HG02852 (cell line): ENCODE results near the gene CHAF1B.
"Not testable (repeated sequence)": the region's sequence is repeated elsewhere in the genome, so short reads cannot be mapped to it uniquely, and the experiment has no call there.

ENCODE experiments used
- ATAC-seq: cut with Tn5 transposase; IDR thresholded peaks from one replicate; pipeline ENCODE4 v1.9.1; 2021; ENCODE audit warnings: mild to moderate bottlenecking, moderate library complexity; ENCODE audit not compliant: unreplicated experiment

CHAF1B gene

GRCh38 chr21:36385233-36386030 is at the start of gene CHAF1B:
CHAF1B (plus strand) TSS chr21:36385392; CDS start chr21:36386137, 745 bp downstream.
- ATAC-seq, result peak; percentile 89

DNA sequence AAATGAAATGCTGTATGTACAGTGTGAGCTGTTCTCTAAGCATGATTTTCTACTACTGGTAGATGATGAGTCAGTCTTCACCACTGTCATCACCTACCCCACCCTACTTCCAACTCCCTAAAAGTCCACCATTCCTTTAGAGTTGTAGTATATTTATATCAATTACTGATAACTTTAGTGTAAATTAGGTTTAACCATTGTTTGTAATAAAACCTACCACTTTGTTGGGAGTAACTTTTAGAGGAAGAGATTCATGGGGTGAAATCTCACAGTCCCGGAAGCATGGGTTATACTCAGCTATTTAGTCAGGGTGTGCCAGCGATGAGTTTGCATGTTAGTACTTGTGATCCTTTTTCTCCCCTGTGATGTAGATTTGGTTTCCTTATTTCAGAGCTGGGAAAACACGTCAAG is 48.1 kb upstream of the CHAF1B start:
- ATAC-seq, result no peak

DNA sequence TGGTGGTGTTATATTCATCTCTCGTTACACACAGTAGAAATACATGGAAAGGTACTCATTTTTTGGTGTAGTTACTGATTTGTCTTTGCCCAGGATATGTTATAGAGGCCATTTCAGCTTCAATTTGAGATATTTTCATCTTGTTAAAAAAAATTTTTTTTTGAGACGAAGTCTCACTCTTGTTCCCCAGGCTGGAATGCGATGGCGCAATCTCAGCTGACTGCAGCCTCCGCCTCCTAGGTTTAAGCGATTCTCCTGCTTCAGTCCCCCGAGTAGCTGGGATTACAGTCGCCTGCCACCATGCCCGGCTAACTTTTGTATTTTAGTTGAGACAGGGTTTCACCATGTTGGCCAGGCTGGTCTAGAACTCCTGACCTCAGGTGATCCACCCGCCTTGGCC is 46.2 kb upstream of the CHAF1B start:
- ATAC-seq, result no peak

- ATAC-seq, result not testable (repeated sequence)
Measured at GRCh38 chr21:36342581-36342980, 42.6 kb upstream of the CHAF1B start.

GRCh38 chr21:36344931-36345330 is 40.3 kb upstream of the CHAF1B start:
- no peak for ATAC-seq

DNA sequence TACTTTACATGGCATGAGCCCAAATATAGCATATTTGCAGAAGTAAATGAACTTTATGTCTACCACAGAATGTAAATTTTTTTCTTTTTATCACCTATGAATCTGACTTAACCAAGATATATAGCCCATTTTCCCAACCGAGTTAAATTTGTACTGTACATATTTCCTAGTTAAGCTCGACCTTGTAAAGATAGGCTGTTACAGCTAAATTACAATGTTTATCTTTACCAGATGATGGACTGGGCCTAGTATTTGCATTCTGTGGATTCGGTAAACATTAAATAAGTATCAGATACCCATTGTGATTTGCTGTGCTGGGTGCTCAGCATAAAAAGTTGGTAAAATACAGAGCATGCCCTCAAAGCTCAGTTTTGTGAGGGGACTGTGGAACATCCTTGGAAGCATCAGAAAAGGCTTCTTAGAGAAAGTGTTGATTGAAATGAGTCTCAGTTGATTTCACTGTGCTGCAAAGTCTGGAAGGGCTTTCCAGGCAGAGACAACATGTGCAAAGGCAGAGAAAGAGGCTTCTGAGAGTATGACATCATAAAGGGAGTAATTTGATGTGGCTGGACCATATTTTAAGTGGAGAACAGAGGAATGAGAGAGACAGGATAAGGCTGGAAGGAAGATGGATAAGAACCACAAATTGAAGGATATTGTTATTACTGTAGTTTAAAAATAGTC is 37.8 kb upstream of the CHAF1B start:
- ATAC-seq, result no peak

DNA sequence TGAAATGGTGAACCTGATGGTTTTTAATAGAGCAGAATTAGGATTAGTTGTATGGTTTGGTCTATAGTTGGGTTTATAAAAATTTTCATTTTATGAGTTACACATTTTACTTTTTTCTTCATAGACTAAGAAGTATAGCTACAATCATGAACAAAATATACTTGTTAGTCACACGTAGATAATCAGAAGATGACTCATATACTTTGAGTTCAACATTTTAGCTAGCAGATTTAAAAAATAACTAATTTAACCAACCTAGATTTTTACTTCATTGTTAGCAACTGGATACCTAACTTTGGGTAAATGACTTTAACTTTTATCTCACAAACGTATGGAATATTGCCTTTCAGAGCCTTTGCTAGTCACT is 37.2 kb upstream of the CHAF1B start:
- ATAC-seq, result no peak

GRCh38 chr21:36349315-36349714 is 35.9 kb upstream of the CHAF1B start:
- ATAC-seq, result no peak

DNA sequence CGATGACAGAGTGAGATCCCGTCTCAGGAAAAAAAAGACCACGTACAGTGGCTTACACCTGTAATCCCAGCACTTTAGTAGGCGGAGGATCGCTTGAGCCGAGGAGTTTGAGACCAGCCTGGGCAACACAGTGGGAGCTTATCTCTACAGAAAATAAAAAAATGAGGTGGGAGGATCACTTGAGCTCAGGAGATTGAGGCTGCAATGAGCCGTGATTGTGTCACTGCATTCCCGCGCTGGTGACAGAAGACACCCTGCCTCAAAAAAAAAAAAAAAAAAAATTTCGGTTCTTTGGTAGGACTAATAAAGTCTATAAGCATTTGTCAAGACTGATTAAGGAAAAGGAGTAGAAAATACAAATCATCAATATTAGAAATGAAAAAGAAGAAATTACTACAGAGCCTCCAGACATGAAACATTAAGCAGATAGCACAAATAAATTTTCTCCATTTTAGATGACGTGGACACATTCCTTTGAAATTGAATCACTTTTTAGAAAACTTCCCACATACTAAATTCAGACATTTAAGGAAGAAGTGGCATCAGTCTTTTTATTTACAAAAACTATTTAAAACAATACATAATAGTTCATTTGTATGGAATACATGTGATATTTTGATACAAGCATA is 34.8 kb upstream of the CHAF1B start:
- ATAC-seq, result no peak

DNA sequence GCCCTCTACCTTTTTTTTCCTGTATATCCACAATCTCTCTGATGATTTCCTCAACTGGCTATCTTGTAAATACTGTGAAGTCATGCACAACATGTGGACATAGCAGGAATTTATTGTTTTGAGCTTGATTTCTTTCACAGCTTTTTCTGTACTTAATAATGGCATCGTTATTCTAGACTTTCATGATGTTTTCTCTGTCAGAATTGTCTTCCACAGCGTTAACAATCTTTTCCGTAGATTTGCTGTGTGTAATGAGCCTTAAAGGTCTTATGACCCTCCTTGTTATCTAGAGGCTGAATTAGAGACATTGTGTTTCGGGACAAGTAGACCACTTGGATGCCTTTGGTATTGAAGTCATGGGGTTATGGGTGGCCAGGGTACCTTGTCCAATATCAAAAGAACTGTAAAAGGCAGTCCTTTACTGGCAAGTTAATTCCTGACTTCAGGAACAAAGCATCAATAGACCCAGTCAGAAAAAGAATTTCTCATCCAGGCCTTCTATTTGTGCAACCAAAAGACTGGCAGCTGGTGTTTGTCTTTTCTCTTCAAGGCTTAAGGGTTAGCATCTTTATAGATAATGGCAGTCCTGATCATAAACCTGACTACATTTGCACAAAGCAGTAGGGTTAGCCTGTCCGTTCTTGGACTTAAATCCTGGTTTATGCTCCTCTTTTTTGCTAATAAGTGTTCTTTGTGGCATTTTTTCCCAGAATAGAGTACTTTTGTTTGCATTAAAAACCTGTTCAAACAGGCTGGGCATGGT is 30.1 kb upstream of the CHAF1B start:
- no peak for ATAC-seq

- no peak for ATAC-seq
Measured at GRCh38 chr21:36355868-36356267, 29.3 kb upstream of the CHAF1B start.

- ATAC-seq, result no peak
Measured at GRCh38 chr21:36359185-36359584, 26.0 kb upstream of the CHAF1B start.

DNA sequence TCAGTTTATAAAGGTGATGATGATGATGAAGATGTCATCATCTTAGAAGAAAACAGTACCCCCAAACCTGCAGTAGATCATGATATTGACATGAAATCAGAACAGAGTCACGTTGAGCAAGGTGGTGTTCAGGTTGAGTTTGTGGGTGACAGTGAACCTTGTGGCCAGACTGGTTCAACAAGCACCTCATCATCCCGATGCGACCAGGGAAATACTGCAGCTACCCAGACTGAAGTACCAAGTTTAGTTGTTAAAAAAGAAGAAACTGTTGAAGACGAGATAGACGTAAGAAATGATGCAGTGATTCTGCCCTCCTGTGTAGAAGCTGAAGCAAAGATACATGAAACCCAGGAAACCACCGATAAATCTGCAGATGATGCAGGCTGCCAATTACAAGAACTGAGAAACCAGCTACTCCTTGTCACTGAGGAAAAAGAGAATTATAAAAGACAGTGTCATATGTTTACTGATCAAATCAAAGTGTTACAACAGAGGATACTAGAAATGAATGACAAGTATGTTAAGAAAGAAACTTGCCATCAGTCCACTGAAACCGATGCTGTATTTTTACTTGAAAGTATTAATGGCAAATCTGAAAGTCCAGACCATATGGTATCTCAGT is 16.0 kb upstream of the CHAF1B start:
- ATAC-seq, result no peak

DNA sequence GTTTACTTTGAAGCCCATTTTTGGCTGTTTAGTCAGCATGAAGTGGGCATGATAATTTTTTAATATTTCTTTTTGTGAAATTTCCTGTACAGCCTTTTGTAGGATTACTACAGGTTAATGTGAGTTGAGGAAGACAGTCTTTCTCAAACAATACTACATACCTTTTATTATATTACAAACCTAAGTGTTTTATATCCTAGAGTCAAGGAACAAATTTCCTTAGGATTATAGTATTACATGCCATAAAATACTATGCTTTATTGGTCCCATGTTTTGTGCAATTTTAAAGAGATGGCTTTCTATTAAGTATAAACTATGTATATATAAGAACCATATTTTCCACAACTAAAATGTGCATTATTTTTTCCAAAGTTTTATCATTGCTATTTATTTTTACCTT is 9.2 kb upstream of the CHAF1B start:
- no peak for ATAC-seq

- ATAC-seq, result no peak
Measured at GRCh38 chr21:36377391-36377842, 7.8 kb upstream of the CHAF1B start.

- no peak for ATAC-seq
Measured at GRCh38 chr21:36379251-36379650, 5.9 kb upstream of the CHAF1B start.

- no peak for ATAC-seq
Measured at GRCh38 chr21:36381841-36382589, 3.2 kb upstream of the CHAF1B start.

- ATAC-seq, result not testable (repeated sequence)
Measured at GRCh38 chr21:36382722-36383121, 2.5 kb upstream of the CHAF1B start.

- no peak for ATAC-seq
Measured at GRCh38 chr21:36384885-36385232, 333 bp upstream of the CHAF1B start.

DNA sequence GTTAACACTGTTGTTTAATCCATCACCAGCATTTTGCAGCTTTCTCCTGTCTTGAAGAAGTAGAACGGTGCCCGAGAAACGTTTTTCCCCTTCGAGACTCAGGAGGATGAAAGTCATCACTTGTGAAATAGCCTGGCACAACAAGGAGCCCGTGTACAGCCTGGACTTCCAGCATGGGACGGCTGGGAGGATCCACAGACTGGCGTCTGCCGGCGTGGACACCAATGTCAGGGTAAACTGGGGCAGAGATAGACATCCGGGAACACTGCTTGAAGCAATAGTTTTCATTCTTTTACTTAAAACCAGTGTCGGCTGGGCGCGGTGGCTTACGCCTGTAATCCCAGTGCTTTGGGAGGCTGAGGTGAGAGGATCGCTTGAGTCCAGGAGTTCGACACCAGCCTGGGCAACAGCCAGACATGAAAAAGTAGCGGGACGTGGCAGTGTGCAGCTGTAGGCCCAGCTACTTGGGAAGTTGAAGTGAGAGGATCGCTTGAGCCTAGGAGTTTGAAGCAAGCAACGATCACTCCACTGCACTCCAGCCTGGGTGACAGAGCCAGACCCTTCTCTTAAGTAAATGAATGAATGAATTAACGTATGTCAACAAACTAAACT is 945 bp downstream of the CHAF1B start:
- no peak for ATAC-seq
